KMS-11 (cell line): Measurements from ENCODE around the gene IRAK4.

Experiments
- H2AFZ ChIP-seq: fragments of 200-600 bp; sonication (generic); 2 replicates; pipeline ENCODE4 v1.6.1; 2016; ENCODE audit warnings: antibody characterized with exemption, mixed run types, low read depth
- H3K27ac ChIP-seq: fragments of 200-600 bp; sonication (generic); 2 replicates; pipeline ENCODE4 v1.6.1; 2016; ENCODE audit warnings: mild to moderate bottlenecking, mixed run types
- H3K27me3 ChIP-seq: fragments of 200-600 bp; sonication (generic); 2 replicates; pipeline ENCODE4 v1.6.1; 2017; ENCODE audit warnings: mild to moderate bottlenecking, low read depth, mixed run types, moderate library complexity; ENCODE audit not compliant: insufficient read depth
- H3K36me3 ChIP-seq: fragments of 200-600 bp; sonication (generic); 2 replicates; pipeline ENCODE4 v1.6.1; 2017; ENCODE audit warnings: mild to moderate bottlenecking, mixed run types; ENCODE audit not compliant: insufficient read depth
- H3K4me1 ChIP-seq: fragments of 200-600 bp; sonication (generic); 2 replicates; pipeline ENCODE4 v1.6.1; 2016; ENCODE audit warnings: mild to moderate bottlenecking, low read depth, mixed run types; ENCODE audit not compliant: poor library complexity, severe bottlenecking
- H3K4me2 ChIP-seq: fragments of 200-600 bp; sonication (generic); 2 replicates; pipeline ENCODE4 v1.7.0; 2016; ENCODE audit warnings: mild to moderate bottlenecking, mixed run types
- H3K4me3 ChIP-seq: fragments of 200-600 bp; sonication (generic); IDR thresholded peaks from 2 replicates; pipeline ENCODE4 v1.6.1; 2017; ENCODE audit warnings: low read depth, low read length, mixed read lengths; ENCODE audit not compliant: insufficient read depth
- H3K79me2 ChIP-seq: fragments of 200-600 bp; sonication (generic); 2 replicates; pipeline ENCODE4 v1.6.1; 2016; ENCODE audit warnings: low read depth, mixed run types; ENCODE audit not compliant: insufficient read depth
- H3K9ac ChIP-seq: fragments of 200-600 bp; sonication (generic); 2 replicates; pipeline ENCODE4 v1.6.1; 2016; ENCODE audit warnings: mild to moderate bottlenecking, mixed run types
- H4K20me1 ChIP-seq: fragments of 200-600 bp; sonication (generic); 2 replicates; pipeline ENCODE4 v1.6.1; 2016; ENCODE audit warnings: mild to moderate bottlenecking, mixed run types; ENCODE audit not compliant: insufficient read depth
- CTCF ChIP-seq: fragments of 200-600 bp; sonication (generic); conservative IDR thresholded peaks from 2 replicates; pipeline ENCODE4 v1.6.1; 2017; ENCODE audit warnings: low read depth, mild to moderate bottlenecking, antibody characterized with exemption, low read length, moderate library complexity, mixed read lengths

Gene IRAK4

GRCh38 chr12:43786899-43787693 lies 28.3 kb downstream of the IRAK4 start:
- Histone ChIP-seq H3K4me2 (no peak overlapping the region), H3K36me3 (no peaks in the 10 kb centered on the region), H4K20me1 (no peaks in the 10 kb centered on the region), H3K27me3 (no peaks in the 10 kb centered on the region), H3K27ac (no peak overlapping the region), H2AFZ (no peak overlapping the region), H3K79me2 (no peaks in the 10 kb centered on the region), H3K9ac (no peak overlapping the region), H3K4me3 (no peak overlapping the region), H3K4me1 (peaks cover 8% of the 10 kb centered on the region)
- TF ChIP-seq CTCF = no peak

DNA sequence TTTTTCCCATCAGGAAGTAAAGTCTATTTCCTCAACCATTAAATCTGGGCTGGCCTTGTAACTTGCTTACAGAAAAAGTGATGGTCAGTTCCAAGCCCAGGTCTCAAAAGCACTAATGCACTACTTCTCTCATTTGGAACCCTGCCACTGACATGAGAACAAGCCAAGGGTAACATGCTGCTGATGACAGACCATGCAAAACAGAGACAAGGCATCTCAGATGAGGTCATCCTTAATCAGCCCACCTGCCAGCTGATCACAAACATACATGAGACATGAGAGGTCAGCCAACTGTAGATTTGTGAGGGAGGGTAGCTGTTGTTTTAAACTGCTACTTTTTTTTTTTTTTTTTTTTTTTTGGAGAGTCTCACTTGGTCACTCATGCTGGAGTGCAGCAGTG lies 31.2 kb downstream of the IRAK4 start:
- Histone ChIP-seq H3K4me3 (no peak overlapping the region), H3K27me3 (no peaks in the 10 kb centered on the region), H3K36me3 (no peaks in the 10 kb centered on the region), H3K4me1 (peaks cover 8% of the 10 kb centered on the region), H3K4me2 (no peak overlapping the region), H2AFZ (no peak overlapping the region), H3K9ac (no peak overlapping the region), H4K20me1 (no peaks in the 10 kb centered on the region), H3K27ac (no peak overlapping the region), H3K79me2 (no peaks in the 10 kb centered on the region)
- TF ChIP-seq CTCF = no peak

GRCh38 chr12:43795716-43796280 lies 37.0 kb downstream of the IRAK4 start:
- Histone ChIP-seq H3K36me3 (peaks cover 14% of the 10 kb centered on the region; the same call in 1 of the 2 replicates), H3K4me2 (no peak overlapping the region), H3K27ac (no peak overlapping the region), H3K27me3 (no peaks in the 10 kb centered on the region), H2AFZ (no peak overlapping the region), H4K20me1 (no peaks in the 10 kb centered on the region; the same call in 1 of the 2 replicates), H3K79me2 (no peaks in the 10 kb centered on the region), H3K4me3 (no peak overlapping the region), H3K4me1 (peaks cover 4% of the 10 kb centered on the region), H3K9ac (no peak overlapping the region)
- TF ChIP-seq CTCF = no peak

DNA sequence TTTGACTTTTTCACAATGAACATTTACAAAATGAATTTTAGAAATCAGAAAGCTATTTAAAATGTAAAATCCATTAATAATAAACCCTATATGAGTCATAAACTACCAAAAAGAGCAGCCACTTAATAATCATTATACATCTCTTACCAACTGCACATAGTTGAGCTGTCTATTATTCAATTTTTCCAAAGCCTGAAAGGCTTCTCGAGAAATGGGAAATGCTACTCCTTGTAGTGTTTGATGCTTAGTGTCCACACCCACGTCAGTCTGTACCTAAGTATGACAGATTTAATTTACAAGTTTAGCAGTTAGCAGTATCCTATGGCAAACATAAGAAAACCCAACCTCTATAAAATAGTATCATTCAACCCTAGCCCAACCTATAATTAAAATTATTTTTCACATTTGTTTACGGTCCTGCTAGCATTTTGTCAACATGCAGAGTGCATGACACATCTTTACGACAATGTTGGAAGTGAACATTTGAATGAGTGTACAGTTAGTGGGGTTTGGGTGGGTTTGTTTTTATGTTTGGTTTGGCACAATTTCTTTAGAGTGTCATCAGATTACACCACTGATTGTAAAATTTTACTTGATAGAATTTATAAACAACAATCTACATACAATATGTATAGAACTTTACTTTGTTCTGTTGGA lies 38.9 kb downstream of the IRAK4 start:
- no peaks in the 10 kb centered on the region; the same call in 1 of the 2 replicates for H4K20me1 ChIP-seq
- H3K36me3 ChIP-seq = peaks cover 18% of the 10 kb centered on the region; the same call in 1 of the 2 replicates

More for the DNA sequence above, 38.9 kb downstream of the IRAK4 start:
- Histone ChIP-seq H2AFZ (no peak overlapping the region), H3K4me1 (peaks cover 4% of the 10 kb centered on the region), H3K27me3 (no peaks in the 10 kb centered on the region), H3K4me3 (no peak overlapping the region), H3K27ac (no peak overlapping the region), H3K9ac (no peak overlapping the region), H3K4me2 (no peak overlapping the region), H3K79me2 (no peaks in the 10 kb centered on the region; the same call in 1 of the 2 replicates)
- TF ChIP-seq CTCF = no peak
